ENCODE results near the gene ALDH1L2. TPM values are rescaled to one million over a fixed set of nuclear protein-coding genes. Genes with fewer than 3 reads are reported as not detected.

Gene ALDH1L2
- total RNA-seq, 1 donor from 2014 or later, result 5.0 TPM

DNA sequence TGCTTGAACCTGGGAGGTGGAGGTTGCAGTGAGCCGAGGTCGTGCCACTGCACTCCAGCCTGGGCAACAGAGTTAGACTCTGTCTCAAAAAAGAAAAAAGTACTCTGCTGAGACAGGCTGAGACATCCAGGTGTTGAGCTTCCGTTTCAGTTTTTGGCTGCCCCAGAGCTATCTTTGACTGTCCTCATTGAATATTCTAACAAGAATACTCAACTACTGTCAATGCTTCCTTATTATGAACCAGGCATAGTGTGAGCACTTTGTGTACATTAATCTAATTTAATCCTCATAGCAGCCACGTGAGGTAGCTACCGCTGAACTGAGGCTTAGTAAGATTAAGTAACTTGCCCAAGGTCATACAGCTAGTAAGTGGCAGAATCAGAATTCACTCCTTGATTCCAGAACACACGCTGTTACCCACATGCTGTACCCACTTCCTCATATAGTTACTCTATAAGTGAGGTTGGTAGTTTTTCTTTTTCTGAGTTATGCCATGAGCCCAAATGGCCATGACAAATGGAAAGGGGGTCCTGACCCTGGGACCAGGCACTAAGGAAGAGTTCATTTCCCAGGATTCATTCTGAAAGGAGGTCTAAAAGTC, 11.3 kb downstream of the ALDH1L2 start:
- intact Hi-C loops (cut with DNase I), result no loop called here
- peaks cover 7% of the 10 kb centered on the region for H3K36me3 ChIP-seq
- no peak overlapping the region for H3K27ac ChIP-seq
- no peak overlapping the region for H3K4me3 ChIP-seq
- H3K9me3 ChIP-seq, result no peaks in the 10 kb centered on the region
- ATAC-seq (no peak), DNase-seq (no peak)
- no peaks in the 10 kb centered on the region for H3K4me1 ChIP-seq
- TF ChIP-seq, protein P1, sequence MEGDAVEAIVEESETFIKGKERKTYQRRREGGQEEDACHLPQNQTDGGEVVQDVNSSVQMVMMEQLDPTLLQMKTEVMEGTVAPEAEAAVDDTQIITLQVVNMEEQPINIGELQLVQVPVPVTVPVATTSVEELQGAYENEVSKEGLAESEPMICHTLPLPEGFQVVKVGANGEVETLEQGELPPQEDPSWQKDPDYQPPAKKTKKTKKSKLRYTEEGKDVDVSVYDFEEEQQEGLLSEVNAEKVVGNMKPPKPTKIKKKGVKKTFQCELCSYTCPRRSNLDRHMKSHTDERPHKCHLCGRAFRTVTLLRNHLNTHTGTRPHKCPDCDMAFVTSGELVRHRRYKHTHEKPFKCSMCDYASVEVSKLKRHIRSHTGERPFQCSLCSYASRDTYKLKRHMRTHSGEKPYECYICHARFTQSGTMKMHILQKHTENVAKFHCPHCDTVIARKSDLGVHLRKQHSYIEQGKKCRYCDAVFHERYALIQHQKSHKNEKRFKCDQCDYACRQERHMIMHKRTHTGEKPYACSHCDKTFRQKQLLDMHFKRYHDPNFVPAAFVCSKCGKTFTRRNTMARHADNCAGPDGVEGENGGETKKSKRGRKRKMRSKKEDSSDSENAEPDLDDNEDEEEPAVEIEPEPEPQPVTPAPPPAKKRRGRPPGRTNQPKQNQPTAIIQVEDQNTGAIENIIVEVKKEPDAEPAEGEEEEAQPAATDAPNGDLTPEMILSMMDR (IDR thresholded peaks at IDR 0.05), result no peak
- no peaks in the 10 kb centered on the region for H3K27me3 ChIP-seq

DNA sequence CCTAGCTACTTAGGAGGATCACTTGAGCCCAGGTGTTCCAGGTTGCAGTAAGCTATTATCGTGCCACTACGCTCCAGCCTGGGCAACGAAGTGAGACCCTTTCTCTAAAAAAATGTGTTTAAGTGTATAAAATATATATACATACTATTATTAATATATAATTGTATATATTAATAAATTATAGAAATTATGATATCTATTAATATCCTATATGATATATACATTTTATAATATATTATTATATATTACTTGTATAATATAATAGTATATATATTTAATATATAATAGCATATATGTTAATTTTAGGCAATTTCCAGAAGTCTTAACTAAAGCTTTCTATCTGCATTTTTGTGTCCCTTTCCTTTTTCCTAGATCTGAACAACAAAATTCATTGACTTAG, 12.3 kb downstream of the ALDH1L2 start:
- ATAC-seq, result no peak
- Histone ChIP-seq H3K27me3 (no peaks in the 10 kb centered on the region), H3K36me3 (peaks cover 7% of the 10 kb centered on the region), H3K4me1 (no peaks in the 10 kb centered on the region), H3K27ac (no peak overlapping the region), H3K4me3 (no peak overlapping the region), H3K9me3 (no peaks in the 10 kb centered on the region)
- intact Hi-C loops (cut with DNase I), result no loop called here
- no peak for DNase-seq
- TF ChIP-seq, protein P1 (IDR thresholded peaks at IDR 0.05), result no peak

DNA sequence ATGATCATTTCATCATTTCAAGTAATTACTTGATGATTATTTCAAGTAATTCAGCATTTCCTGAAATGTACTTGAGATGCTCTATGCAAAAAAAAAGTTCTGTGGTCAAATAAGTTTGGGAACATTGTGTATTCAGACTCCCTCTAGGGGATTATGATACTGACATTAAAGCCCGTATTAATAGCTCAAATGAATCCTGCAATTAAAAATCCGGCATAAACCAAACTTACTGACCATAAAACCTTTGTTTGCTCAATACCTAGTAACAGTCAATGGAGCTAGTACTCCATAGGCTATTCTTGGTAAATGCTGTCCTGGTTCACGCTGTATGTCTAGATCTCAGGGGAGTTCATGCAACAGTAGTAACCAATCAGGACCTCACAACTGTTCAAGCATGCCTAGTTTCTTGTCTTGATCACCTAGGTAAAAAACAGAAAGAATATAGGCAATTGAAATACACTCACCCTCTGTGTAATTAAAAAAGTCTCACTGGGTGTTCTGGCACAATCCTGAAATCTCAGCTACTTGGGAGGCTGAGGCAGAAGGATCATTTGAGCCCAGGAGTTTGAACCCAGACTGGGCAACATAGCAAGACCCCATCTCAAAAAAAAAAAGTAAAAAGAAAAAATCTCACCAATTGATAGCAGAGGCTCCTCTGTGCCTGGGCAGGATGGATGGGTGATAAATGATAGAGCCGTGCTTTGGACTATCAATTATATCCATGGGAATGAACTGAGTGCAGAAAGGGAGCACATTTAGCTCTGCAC, 14.1 kb downstream of the ALDH1L2 start:
- no peaks in the 10 kb centered on the region for H3K4me1 ChIP-seq
- TF ChIP-seq, protein P1 (IDR thresholded peaks at IDR 0.05), result no peak

DNA sequence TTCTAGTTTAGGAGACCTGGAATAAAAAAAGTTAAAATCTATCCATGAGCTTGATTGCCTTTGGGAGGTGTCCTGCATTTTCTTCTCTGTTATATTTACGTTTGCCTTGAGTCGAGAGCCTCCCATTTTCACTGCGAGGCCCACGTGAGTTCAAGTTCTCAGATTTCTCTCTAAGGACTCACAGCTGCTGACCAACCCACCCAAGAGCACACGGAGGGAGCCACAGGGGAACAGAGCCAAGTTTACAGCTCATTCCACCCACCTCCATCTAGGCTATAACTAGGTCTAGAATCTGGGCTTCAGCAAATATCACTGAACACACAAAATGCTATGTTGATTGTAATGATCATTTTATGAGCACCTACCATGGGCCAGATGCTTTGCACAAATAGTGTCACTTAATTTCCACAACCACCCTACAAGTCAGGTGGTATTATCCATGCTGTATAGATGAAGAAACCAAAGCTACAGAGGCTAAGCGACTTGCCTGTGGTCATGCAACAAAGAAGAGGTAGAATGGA, 16.7 kb downstream of the ALDH1L2 start:
- no peak for ATAC-seq
- Histone ChIP-seq H3K4me1 (no peaks in the 10 kb centered on the region), H3K27ac (no peak overlapping the region), H3K36me3 (peaks cover 7% of the 10 kb centered on the region), H3K27me3 (no peaks in the 10 kb centered on the region), H3K9me3 (no peaks in the 10 kb centered on the region), H3K4me3 (no peak overlapping the region)
- intact Hi-C loops (cut with DNase I), result no loop called here
- no peak for DNase-seq
- TF ChIP-seq, protein P1 (IDR thresholded peaks at IDR 0.05), result no peak

More for the DNA sequence above, 14.1 kb downstream of the ALDH1L2 start:
- H3K27ac ChIP-seq, result no peak overlapping the region
- H3K4me3 ChIP-seq, result no peak overlapping the region
- no peaks in the 10 kb centered on the region for H3K9me3 ChIP-seq
- no peak for ATAC-seq
- H3K27me3 ChIP-seq, result no peaks in the 10 kb centered on the region
- intact Hi-C loops (cut with DNase I), result no loop called here
- peaks cover 7% of the 10 kb centered on the region for H3K36me3 ChIP-seq
- no peak for DNase-seq

GRCh38 chr12:105064564-105065178, 19.6 kb downstream of the ALDH1L2 start:
- intact Hi-C loops (cut with DNase I), result no loop called here
- Histone ChIP-seq H3K4me1 (no peaks in the 10 kb centered on the region), H3K27me3 (no peaks in the 10 kb centered on the region), H3K9me3 (no peaks in the 10 kb centered on the region), H3K4me3 (no peak overlapping the region), H3K27ac (no peak overlapping the region), H3K36me3 (peaks cover 7% of the 10 kb centered on the region)
- ATAC-seq, result peak; percentile 47
- TF ChIP-seq, protein P1 (IDR thresholded peaks at IDR 0.05), result no peak
- DNase-seq, result peak; percentile 43
